ENCODE data around the gene SCAF1. TPM values are rescaled to one million over a fixed set of nuclear protein-coding genes. Genes with fewer than 3 reads are reported as not detected.
A peak's percentile ranks its signal among the peaks of the same experiment; 100 is the strongest.

The SCAF1 gene
- total RNA-seq, 4 donors from 2014 or later = 8.8 to 76.9 (median 11.4) TPM

DNA sequence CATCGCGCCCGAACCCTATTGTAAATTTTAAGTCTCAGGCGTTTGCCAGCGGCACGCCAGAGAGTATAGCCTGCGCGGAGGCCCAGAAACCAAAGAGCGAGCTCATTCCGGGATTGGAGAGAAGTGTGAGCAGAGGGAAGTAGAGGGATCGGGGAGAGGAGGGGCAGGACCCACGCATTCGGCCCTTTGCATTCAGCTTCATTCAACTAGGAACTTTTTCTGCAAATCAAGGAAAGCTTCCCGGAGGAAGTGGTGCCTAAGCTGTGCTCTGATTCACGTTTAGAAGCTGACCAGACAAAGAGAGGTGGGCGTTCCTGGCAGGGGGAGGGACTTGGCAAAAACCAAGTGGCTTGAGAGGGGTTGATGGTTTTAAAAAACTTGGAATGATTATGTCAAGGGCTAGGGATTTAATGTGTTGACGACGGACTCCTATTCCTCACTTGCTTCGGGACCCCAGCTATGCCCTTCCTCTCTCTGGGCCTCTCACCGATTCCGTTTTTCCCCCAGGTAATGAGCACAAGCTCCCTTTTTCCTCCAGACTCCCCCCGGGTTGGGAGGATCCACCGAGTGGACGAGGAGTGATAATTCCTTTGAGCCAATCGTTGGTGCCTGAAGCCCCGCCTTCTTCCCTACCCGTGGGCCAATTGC is 34.3 kb downstream of the SCAF1 start:
- Histone ChIP-seq H3K4me3 (peak overlapping the region; percentile 31 to 39), H3K4me1 (peaks cover 0 to 4% of the 10 kb centered on the region in 2 donors), H3K9me3 (no peaks in the 10 kb centered on the region), H3K27ac (peak overlapping the region; percentile 93 to 95), H3K36me3 (no peaks in the 10 kb centered on the region), H3K27me3 (no peaks in the 10 kb centered on the region)
- peak in 1 of 2 donors; percentile 9 for TF ChIP-seq POLR2A (IDR thresholded peaks at IDR 0.05)
- TF ChIP-seq, protein P1, sequence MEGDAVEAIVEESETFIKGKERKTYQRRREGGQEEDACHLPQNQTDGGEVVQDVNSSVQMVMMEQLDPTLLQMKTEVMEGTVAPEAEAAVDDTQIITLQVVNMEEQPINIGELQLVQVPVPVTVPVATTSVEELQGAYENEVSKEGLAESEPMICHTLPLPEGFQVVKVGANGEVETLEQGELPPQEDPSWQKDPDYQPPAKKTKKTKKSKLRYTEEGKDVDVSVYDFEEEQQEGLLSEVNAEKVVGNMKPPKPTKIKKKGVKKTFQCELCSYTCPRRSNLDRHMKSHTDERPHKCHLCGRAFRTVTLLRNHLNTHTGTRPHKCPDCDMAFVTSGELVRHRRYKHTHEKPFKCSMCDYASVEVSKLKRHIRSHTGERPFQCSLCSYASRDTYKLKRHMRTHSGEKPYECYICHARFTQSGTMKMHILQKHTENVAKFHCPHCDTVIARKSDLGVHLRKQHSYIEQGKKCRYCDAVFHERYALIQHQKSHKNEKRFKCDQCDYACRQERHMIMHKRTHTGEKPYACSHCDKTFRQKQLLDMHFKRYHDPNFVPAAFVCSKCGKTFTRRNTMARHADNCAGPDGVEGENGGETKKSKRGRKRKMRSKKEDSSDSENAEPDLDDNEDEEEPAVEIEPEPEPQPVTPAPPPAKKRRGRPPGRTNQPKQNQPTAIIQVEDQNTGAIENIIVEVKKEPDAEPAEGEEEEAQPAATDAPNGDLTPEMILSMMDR (IDR thresholded peaks at IDR 0.05) = no peak
- DNase-seq = peak; percentile 86 to 93
- intact Hi-C loops (cut with DNase I; ENCODE audit: low total_unique reads) = no loop called here

DNA sequence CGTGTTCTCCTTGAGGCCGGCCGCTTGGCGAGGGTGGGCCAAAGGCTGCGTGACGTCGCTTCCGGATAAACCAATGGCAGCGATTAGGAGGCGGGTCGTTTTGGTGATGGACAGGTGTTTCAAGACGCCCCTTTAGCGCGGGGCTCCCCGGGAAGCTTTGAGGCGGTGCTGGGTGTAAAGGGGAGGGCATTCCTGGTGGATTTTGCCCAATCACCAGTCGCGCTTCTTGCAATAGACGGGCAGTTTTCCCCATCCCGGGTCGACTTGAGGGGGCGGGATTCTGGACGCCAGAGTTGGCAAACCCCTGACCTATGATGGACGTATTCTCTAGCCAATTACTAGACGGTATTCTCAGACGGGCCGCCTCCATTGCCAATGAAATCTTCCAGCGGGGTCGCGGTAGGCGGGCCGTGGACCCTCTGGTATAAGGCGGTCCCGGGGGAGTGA is 34.8 kb downstream of the SCAF1 start:
- peak overlapping the region; percentile 64 to 86 for H3K4me3 ChIP-seq
- no peaks in the 10 kb centered on the region for H3K27me3 ChIP-seq
- no peaks in the 10 kb centered on the region for H3K9me3 ChIP-seq
- H3K4me1 ChIP-seq = peaks cover 0 to 4% of the 10 kb centered on the region in 2 donors
- no peak for TF ChIP-seq POLR2A (IDR thresholded peaks at IDR 0.05)
- TF ChIP-seq, protein P1 (IDR thresholded peaks at IDR 0.05) = peak in 1 of 4 experiments; percentile 1
- peak; percentile 100 for DNase-seq
- H3K36me3 ChIP-seq = no peaks in the 10 kb centered on the region
- H3K27ac ChIP-seq = peak overlapping the region; percentile 94 to 95
- intact Hi-C loops (cut with DNase I; ENCODE audit: low total_unique reads) = no loop called here

DNA sequence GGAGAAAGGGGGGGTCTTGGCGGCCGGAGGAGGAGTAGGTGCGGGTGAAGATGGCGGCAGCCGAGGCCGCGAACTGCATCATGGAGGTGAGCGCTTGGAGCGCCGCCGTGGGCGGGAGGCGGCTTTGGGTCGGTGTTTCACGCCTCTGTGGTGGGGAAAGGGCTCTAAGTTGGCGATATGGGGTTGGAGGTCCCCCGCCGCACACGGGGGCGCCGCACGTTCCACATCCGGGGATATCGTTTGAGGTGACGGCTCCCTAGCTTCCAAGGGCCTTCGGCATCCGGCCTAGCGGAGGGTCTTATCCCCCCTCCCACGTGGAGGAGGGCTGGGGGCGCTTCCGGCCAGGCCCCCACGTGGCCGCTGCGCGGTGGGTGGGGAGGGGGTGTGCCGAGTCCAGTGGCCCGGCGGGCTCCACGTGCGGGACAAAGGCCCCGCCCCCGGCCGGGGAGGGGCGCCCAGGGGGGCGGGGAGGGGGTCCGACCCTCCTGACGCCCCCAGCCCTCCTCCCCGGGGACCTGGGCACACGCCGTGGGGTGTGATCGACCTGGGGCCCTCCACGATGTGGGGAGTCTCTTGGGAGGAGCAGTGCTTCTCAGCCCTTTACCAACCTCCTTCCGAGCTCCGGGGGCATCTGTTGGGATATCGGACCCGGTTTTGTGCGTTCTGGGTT is 35.4 kb downstream of the SCAF1 start, which contains the start of gene PRMT1:
Gene PRMT1, plus strand, starts transcription at position 41 of the 670 bp plus-strand sequence. Its CDS starts 10 bp downstream, at position 51.
- DNase-seq = no peak
- H3K27ac ChIP-seq = peak within 1 kb of the TSS; percentile 94 to 95
- intact Hi-C loops (cut with DNase I; ENCODE audit: low total_unique reads) = no loop called here
- no peaks in the 10 kb centered on the region for H3K27me3 ChIP-seq
- H3K4me3 ChIP-seq = peak within 1 kb of the TSS; percentile 64 to 86
- no peaks in the 10 kb centered on the region for H3K9me3 ChIP-seq
- TF ChIP-seq, protein P1 (IDR thresholded peaks at IDR 0.05) = no peak
- TF ChIP-seq POLR2A (IDR thresholded peaks at IDR 0.05) = peak; percentile 83 to 91
- H3K36me3 ChIP-seq = no peaks in the 10 kb centered on the region
- H3K4me1 ChIP-seq = peaks cover 0 to 4% of the 10 kb centered on the region in 2 donors

DNA sequence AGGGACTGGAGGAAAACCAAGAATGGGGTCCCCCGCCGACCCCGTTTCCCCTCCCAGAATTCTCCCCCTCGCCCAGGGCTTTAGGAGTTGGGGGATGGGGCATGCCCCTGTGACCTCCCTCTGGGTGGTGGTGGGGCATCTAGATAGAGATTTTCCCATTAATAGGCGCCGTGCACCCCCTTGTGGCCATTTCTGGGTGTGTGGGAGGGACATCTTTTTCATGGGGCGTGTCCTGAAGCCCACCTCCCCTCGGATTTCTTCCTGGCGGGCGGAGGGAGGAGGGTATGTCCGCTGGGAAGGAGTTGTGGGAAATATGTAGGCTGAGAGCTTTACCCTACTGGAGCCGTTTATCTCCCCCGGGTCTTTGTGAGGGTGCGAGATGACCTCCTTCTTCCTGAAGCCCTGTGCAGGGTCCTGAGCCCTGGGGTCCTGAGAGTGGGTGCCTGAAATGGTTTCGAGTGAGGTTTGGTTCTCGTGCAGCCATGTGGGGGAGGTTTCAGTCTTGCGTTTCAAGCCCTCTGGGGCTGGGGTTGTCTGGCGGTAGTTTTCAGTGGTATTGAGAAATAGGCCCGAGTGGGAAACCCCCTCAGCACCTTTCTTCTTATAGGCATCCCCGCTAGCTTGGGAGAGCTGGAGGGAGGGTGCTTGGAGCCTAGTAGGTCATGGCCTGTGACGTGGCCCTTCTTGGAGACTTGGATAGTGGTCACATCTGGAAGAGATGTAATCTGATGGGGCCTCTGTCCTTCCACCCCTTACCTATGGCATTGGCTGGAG is 36.1 kb downstream of the SCAF1 start:
- peak overlapping the region; percentile 64 to 86 for H3K4me3 ChIP-seq
- H3K4me1 ChIP-seq = peaks cover 0 to 4% of the 10 kb centered on the region in 2 donors
- intact Hi-C loops (cut with DNase I; ENCODE audit: low total_unique reads) = no loop called here
- no peaks in the 10 kb centered on the region for H3K27me3 ChIP-seq
- H3K36me3 ChIP-seq = no peaks in the 10 kb centered on the region
- peak overlapping the region; percentile 85 to 94 for H3K27ac ChIP-seq
- DNase-seq = peak; percentile 75 to 76
- H3K9me3 ChIP-seq = no peaks in the 10 kb centered on the region
- TF ChIP-seq POLR2A (IDR thresholded peaks at IDR 0.05) = no peak
- TF ChIP-seq, protein P1 (IDR thresholded peaks at IDR 0.05) = peak; percentile 37 to 62 (median 52)

All from uterus (tissue), 4 donors.